SU-DHL-6 (cell line): Measurements from ENCODE around the gene MEIG1.
"Not testable (repeated sequence)": the region's sequence is repeated elsewhere in the genome, so short reads cannot be mapped to it uniquely, and the experiment has no call there.

Experiments
- H2AFZ ChIP-seq: fragments of 200-600 bp; sonication (generic); 2 replicates; pipeline ENCODE4 v1.6.1; 2014; ENCODE audit warnings: low read depth, mild to moderate bottlenecking, moderate library complexity, mixed read lengths, antibody characterized with exemption, low read length; ENCODE audit not compliant: severe bottlenecking
- H3F3A ChIP-seq: fragments of 200-600 bp; shearing (Covaris generic); 2 replicates; pipeline ENCODE4 v1.6.0; 2016; ENCODE audit warnings: antibody characterized with exemption, mild to moderate bottlenecking; ENCODE audit not compliant: insufficient read depth
- H3K27ac ChIP-seq: fragments of 200-600 bp; sonication (generic); 2 replicates; pipeline ENCODE4 v1.5.1; 2016; ENCODE audit warnings: low read depth, mild to moderate bottlenecking, low read length, moderate library complexity, mixed read lengths
- H3K27me3 ChIP-seq: fragments of 200-600 bp; sonication (generic), shearing (Covaris generic); 2 replicates; pipeline ENCODE4 v1.6.0; 2014; ENCODE audit warnings: mild to moderate bottlenecking, low read length
- H3K36me3 ChIP-seq: fragments of 200-600 bp; sonication (generic); 2 replicates; pipeline ENCODE4 v1.6.1; 2014; ENCODE audit warnings: mild to moderate bottlenecking, low read length, mixed read lengths
- H3K4me2 ChIP-seq: fragments of 300-600, 200-600 bp; shearing (Covaris generic), sonication (generic); 2 replicates; pipeline ENCODE4 v1.6.0; 2014; ENCODE audit warnings: low read length, low read depth, mild to moderate bottlenecking; ENCODE audit not compliant: poor library complexity, severe bottlenecking
- H3K4me3 ChIP-seq: fragments of 200-600 bp; sonication (generic); 2 replicates; pipeline ENCODE4 v1.5.1; 2014; ENCODE audit warnings: antibody characterized with exemption, low read length, mild to moderate bottlenecking, mixed read lengths; ENCODE audit not compliant: insufficient read depth, poor library complexity, severe bottlenecking
- H3K79me2 ChIP-seq: fragments of 200-600 bp; sonication (generic); 2 replicates; pipeline ENCODE4 v1.6.1; 2014; ENCODE audit warnings: mild to moderate bottlenecking, low read length, moderate library complexity; ENCODE audit not compliant: insufficient read depth
- H3K9ac ChIP-seq: fragments of 200-600 bp; sonication (generic); 2 replicates; pipeline ENCODE4 v1.7.0; 2014; ENCODE audit warnings: mild to moderate bottlenecking, low read length
- H3K9me2 ChIP-seq: fragments of 200-600 bp; sonication (generic); replicated peaks from 2 replicates; pipeline ENCODE4 v1.6.1; 2014; ENCODE audit warnings: low read length; ENCODE audit not compliant: insufficient read depth
- H3K9me3 ChIP-seq: fragments of 200-600 bp; sonication (generic); 2 replicates; pipeline ENCODE4 v1.6.1; 2014; ENCODE audit warnings: low read length, mixed read lengths; ENCODE audit not compliant: insufficient read depth
- H4K20me1 ChIP-seq: fragments of 200-600 bp; sonication (generic); 2 replicates; pipeline ENCODE4 v1.6.1; 2014; ENCODE audit warnings: low read depth, mild to moderate bottlenecking, antibody characterized with exemption, low read length, moderate library complexity, mixed read lengths
- CTCF ChIP-seq: fragments of 200-600 bp; sonication (generic); IDR thresholded peaks from one replicate; pipeline ENCODE4 v1.5.1; 2017; ENCODE audit warnings: antibody characterized with exemption, mild to moderate bottlenecking, low read length, moderate library complexity; ENCODE audit not compliant: insufficient read depth, poor library complexity, severe bottlenecking
- EZH2phosphoT487 ChIP-seq: fragments of 200-600 bp; sonication (generic), shearing (Covaris generic); conservative IDR thresholded peaks from 2 replicates; pipeline ENCODE4 v1.6.1; 2018; ENCODE audit warnings: mild to moderate bottlenecking, antibody characterized with exemption, low read length, moderate library complexity, mixed read lengths

The MEIG1 gene

DNA sequence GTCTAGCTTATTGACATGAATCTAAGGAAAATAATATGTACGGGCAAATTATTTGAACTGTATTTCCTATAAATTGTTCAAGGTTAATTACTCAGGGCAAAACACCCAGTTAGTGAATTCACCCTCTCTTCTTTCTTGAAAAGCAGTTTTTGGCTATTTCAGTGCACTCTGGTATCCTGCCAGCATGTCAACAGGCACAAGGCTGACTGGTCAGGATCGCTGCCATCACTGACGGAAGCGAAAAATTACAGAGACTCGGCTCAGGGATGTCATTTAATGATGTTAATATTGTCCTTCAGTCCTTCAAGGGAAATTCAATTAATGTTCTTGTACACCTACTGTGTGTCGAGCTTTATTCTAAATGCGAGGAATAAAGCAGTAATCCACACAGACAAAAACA lies 56.3 kb downstream of the MEIG1 start:
- H2AFZ ChIP-seq, result no peak overlapping the region
- no peaks in the 10 kb centered on the region for H3K9me3 ChIP-seq
- H3K4me3 ChIP-seq, result no peak overlapping the region
- no peak for TF ChIP-seq EZH2phosphoT487
- TF ChIP-seq CTCF, result no peak
- no peaks in the 10 kb centered on the region for H3K79me2 ChIP-seq
- H3K9ac ChIP-seq, result no peak overlapping the region
- no peaks in the 10 kb centered on the region for H3K9me2 ChIP-seq
- no peak overlapping the region for H3K27ac ChIP-seq
- H3K4me2 ChIP-seq, result no peak overlapping the region
- no peaks in the 10 kb centered on the region for H4K20me1 ChIP-seq
- no peaks in the 10 kb centered on the region for H3F3A ChIP-seq
- H3K27me3 ChIP-seq, result no peaks in the 10 kb centered on the region
- H3K36me3 ChIP-seq, result no peaks in the 10 kb centered on the region

GRCh38 chr10:15020966-15021365 lies 61.8 kb downstream of the MEIG1 start:
- not testable (repeated sequence) for H3K27me3 ChIP-seq, H2AFZ ChIP-seq, H3K36me3 ChIP-seq, H3K27ac ChIP-seq, H3K4me2 ChIP-seq, H4K20me1 ChIP-seq, H3K9me3 ChIP-seq, H3K4me3 ChIP-seq, H3K9me2 ChIP-seq, H3K79me2 ChIP-seq, H3K9ac ChIP-seq, H3F3A ChIP-seq
